PC-3 (cell line): ENCODE data around the gene FNBP1L. TPM values are rescaled to one million over a fixed set of nuclear protein-coding genes. Genes with fewer than 3 reads are reported as not detected.

Experiments
- ATAC-seq: fragments of 200-7000 bp; cut with Tn5 transposase; 2 replicates; pipeline ENCODE4 v1.9.1; 2020; ENCODE audit warnings: mild to moderate bottlenecking, moderate library complexity
- BruUV-seq: library from RNA; stranded (reverse); fragments of 400-500 nt; replicated peaks from 2 replicates; lab custom pipeline; 2021; lab: Mats Ljungman, UMichigan
- CTCF ChIA-PET: fragments of 300-600 bp; sonication (Branson Sonifier 250); formaldehyde crosslinking; loops from one replicate; lab custom pipeline; 2022; ENCODE audit warnings: antibody characterized with exemption; lab: Charles Lee
- POLR2A ChIA-PET: fragments of 300-600 bp; sonication (Branson Sonifier 250); formaldehyde crosslinking; loops from one replicate; lab custom pipeline; 2022; ENCODE audit warnings: antibody characterized with exemption; ENCODE audit not compliant: unreplicated experiment; lab: Charles Lee
- DNase-seq: peaks from one replicate; pipeline ENCODE4 v3.0.0-alpha.2; 2015
- H2AFZ ChIP-seq: fragments of 300-600 bp; sonication (generic); 2 replicates; pipeline ENCODE4 v1.6.0; 2016; ENCODE audit warnings: antibody characterized with exemption, low read length
- H3F3A ChIP-seq: fragments of 300-600 bp; sonication (generic); one replicate; pipeline ENCODE4 v1.6.0; 2017; ENCODE audit warnings: antibody characterized with exemption, low read length, control low read depth, mild to moderate bottlenecking; ENCODE audit not compliant: unreplicated experiment
- H3K27ac ChIP-seq: fragments of 300-600 bp; sonication (generic); 2 replicates; pipeline ENCODE4 v1.5.1; 2016; ENCODE audit warnings: mild to moderate bottlenecking, low read length
- H3K27me3 ChIP-seq: fragments of 300-600 bp; sonication (generic); 2 replicates; pipeline ENCODE4 v1.6.1; 2016; ENCODE audit warnings: low read length, mixed read lengths
- H3K36me3 ChIP-seq: fragments of 300-600 bp; sonication (generic); 2 replicates; pipeline ENCODE4 v1.6.1; 2016; ENCODE audit warnings: low read depth, mixed run types, low read length, mixed read lengths
- H3K4me1 ChIP-seq: fragments of 300-600 bp; sonication (generic); 2 replicates; pipeline ENCODE4 v1.5.1; 2016; ENCODE audit warnings: low read length; ENCODE audit not compliant: insufficient read depth
- H3K4me2 ChIP-seq: fragments of 300-600 bp; sonication (generic); 2 replicates; pipeline ENCODE4 v1.6.0; 2016; ENCODE audit warnings: low read length
- H3K4me3 ChIP-seq: fragments of 300-600 bp; sonication (generic); 2 replicates; pipeline ENCODE4 v1.5.1; 2016; ENCODE audit warnings: mild to moderate bottlenecking, low read length, mixed read lengths
- H3K79me2 ChIP-seq: fragments of 300-600 bp; sonication (generic); 2 replicates; pipeline ENCODE4 v1.6.1; 2017; ENCODE audit warnings: low read length, mixed read lengths
- H3K9ac ChIP-seq: fragments of 300-600 bp; sonication (generic); 2 replicates; pipeline ENCODE4 v1.6.0; 2016; ENCODE audit warnings: mild to moderate bottlenecking, low read length
- H3K9me2 ChIP-seq: fragments of 300-600 bp; sonication (generic); replicated peaks from 2 replicates; pipeline ENCODE4 v1.6.1; 2016; ENCODE audit warnings: mixed run types, low read length, mixed read lengths
- H3K9me3 ChIP-seq: fragments of 300-600 bp; sonication (generic); 2 replicates; pipeline ENCODE4 v1.6.1; 2016; ENCODE audit warnings: low read length, mixed read lengths
- H4K20me1 ChIP-seq: fragments of 300-600 bp; sonication (generic); 2 replicates; pipeline ENCODE4 v1.6.1; 2016; ENCODE audit warnings: low read length, mixed read lengths
- CTCF ChIP-seq: fragments of 300-600 bp; sonication (generic); conservative IDR thresholded peaks from 2 replicates; pipeline ENCODE4 v1.5.1; 2017; ENCODE audit warnings: antibody characterized with exemption, low read depth, mild to moderate bottlenecking, low read length
- EZH2 ChIP-seq: fragments of 300-600 bp; sonication (generic); IDR thresholded peaks from one replicate; pipeline ENCODE4 v1.6.1; 2017; ENCODE audit warnings: antibody characterized with exemption, mild to moderate bottlenecking, low read length; ENCODE audit not compliant: unreplicated experiment
- EZH2phosphoT487 ChIP-seq: fragments of 300-600 bp; sonication (generic); IDR thresholded peaks from 2 replicates; pipeline ENCODE4 v1.6.1; 2018; ENCODE audit warnings: mild to moderate bottlenecking, antibody characterized with exemption, low read length, borderline replicate concordance
- intact Hi-C: fragments of 100-400 bp; cut with micrococcal nuclease; formaldehyde crosslinking; loops from 2 replicates; pipeline ENCODE4 v1.9.0; 2023
- total RNA-seq: library from RNA; depleted of rRNA; stranded (reverse); fragments of >200 nt; gene quantifications from 2 replicates; pipeline ENCODE4 v1.2.3, GENCODE V29; 2014

Gene FNBP1L
- total RNA-seq, 1 experiment from 2014 or later = 28.3 TPM

- no peaks in the 10 kb centered on the region for H3K27me3 ChIP-seq
- H3K9me2 ChIP-seq = no peaks in the 10 kb centered on the region
- no peaks in the 10 kb centered on the region for H3K9me3 ChIP-seq
- ChIA-PET CTCF (no interaction called here), POLR2A (no interaction called here)
- intact Hi-C loops = no loop called here
- H3F3A ChIP-seq = peaks cover 3% of the 10 kb centered on the region
- TF ChIP-seq EZH2 (no peak), CTCF (no peak), EZH2phosphoT487 (no peak)
- H3K4me2 ChIP-seq = no peak overlapping the region
- H3K79me2 ChIP-seq = no peaks in the 10 kb centered on the region
- H3K36me3 ChIP-seq = peaks cover 15% of the 10 kb centered on the region; the same call in 1 of the 2 replicates
- no peak for ATAC-seq
- no peak overlapping the region for H3K4me3 ChIP-seq
- no TSS peak for BruUV-seq
- H3K9ac ChIP-seq = no peak overlapping the region
- DNase-seq = no peak
- no peak overlapping the region for H3K27ac ChIP-seq
- H3K4me1 ChIP-seq = no peaks in the 10 kb centered on the region
- H2AFZ ChIP-seq = no peak overlapping the region
- no peaks in the 10 kb centered on the region for H4K20me1 ChIP-seq
Observed at GRCh38 chr1:93532780-93533378, 85.0 kb downstream of the FNBP1L start.

GRCh38 chr1:93533677-93534076 is 85.8 kb downstream of the FNBP1L start:
- H3K27me3 ChIP-seq = no peaks in the 10 kb centered on the region
- H2AFZ ChIP-seq = no peak overlapping the region
- no peak overlapping the region for H3K4me3 ChIP-seq
- DNase-seq = no peak
- ATAC-seq = no peak
- H3K9me3 ChIP-seq = no peaks in the 10 kb centered on the region
- H3F3A ChIP-seq = peaks cover 3% of the 10 kb centered on the region
- no peaks in the 10 kb centered on the region for H3K9me2 ChIP-seq
- H3K27ac ChIP-seq = no peak overlapping the region
- TF ChIP-seq EZH2 (no peak), EZH2phosphoT487 (no peak), CTCF (no peak)
- peaks cover 15% of the 10 kb centered on the region; the same call in 1 of the 2 replicates for H3K36me3 ChIP-seq
- H3K9ac ChIP-seq = no peak overlapping the region
- ChIA-PET CTCF (no interaction called here), POLR2A (no interaction called here)
- H3K4me2 ChIP-seq = no peak overlapping the region
- H3K4me1 ChIP-seq = no peaks in the 10 kb centered on the region
- intact Hi-C loops = no loop called here
- H3K79me2 ChIP-seq = no peaks in the 10 kb centered on the region
- no TSS peak for BruUV-seq
- H4K20me1 ChIP-seq = no peaks in the 10 kb centered on the region

GRCh38 chr1:93537396-93537795 is 89.5 kb downstream of the FNBP1L start:
- Histone ChIP-seq H2AFZ (no peak overlapping the region), H3K9me3 (no peaks in the 10 kb centered on the region), H3K27me3 (no peaks in the 10 kb centered on the region), H3K36me3 (peaks cover 12% of the 10 kb centered on the region; the same call in 1 of the 2 replicates), H3K27ac (no peak overlapping the region), H3K79me2 (no peaks in the 10 kb centered on the region), H3K9me2 (no peaks in the 10 kb centered on the region), H3K4me2 (no peak overlapping the region), H4K20me1 (no peaks in the 10 kb centered on the region), H3F3A (peaks cover 3% of the 10 kb centered on the region), H3K4me3 (no peak overlapping the region), H3K4me1 (no peaks in the 10 kb centered on the region), H3K9ac (no peak overlapping the region)
- TF ChIP-seq EZH2 (no peak), EZH2phosphoT487 (no peak), CTCF (no peak)
- ChIA-PET POLR2A (no interaction called here), CTCF (no interaction called here)
- ATAC-seq = no peak
- BruUV-seq = no TSS peak
- no peak for DNase-seq
- intact Hi-C loops = no loop called here
